PFSK-1 (cell line): Measurements from ENCODE around the gene TFPT.

Experiments
- FOXP2 ChIP-seq: optimal IDR thresholded peaks from 2 replicates; pipeline ENCODE3; 2011; ENCODE audit warnings: borderline replicate concordance, control low read depth, inconsistent platforms; ENCODE audit not compliant: insufficient read depth; ENCODE audit errors: extremely low read length, extremely low read depth
- POLR2AphosphoS5 ChIP-seq: IDR thresholded peaks from 2 replicates; pipeline ENCODE4 v1.6.1; 2012; ENCODE audit warnings: low read depth, mild to moderate bottlenecking, control low read depth, low read length, moderate library complexity
- SIN3A ChIP-seq: IDR thresholded peaks from 2 replicates; pipeline ENCODE4 v1.6.1; 2012; ENCODE audit warnings: mild to moderate bottlenecking, low read length, moderate library complexity, borderline replicate concordance; ENCODE audit not compliant: insufficient read depth
- TAF1 ChIP-seq: IDR thresholded peaks from 2 replicates; pipeline ENCODE4 v1.6.1; 2012; ENCODE audit warnings: low read length, control low read depth, borderline replicate concordance; ENCODE audit not compliant: insufficient read depth
- TF ChIP-seq, protein P1 (sequence below), 2 experiments: IDR thresholded peaks; 2 replicates each; pipeline versions ENCODE4 v1.6.1 to v1.8.0; 2011 to 2012; ENCODE audit warnings: low read depth in 2 of 2, low read length in 2 of 2, control low read depth in 1 of 2, inconsistent platforms in 1 of 2, mild to moderate bottlenecking in 1 of 2, moderate library complexity in 1 of 2; ENCODE audit not compliant: insufficient read depth in 1 of 2

DNA sequence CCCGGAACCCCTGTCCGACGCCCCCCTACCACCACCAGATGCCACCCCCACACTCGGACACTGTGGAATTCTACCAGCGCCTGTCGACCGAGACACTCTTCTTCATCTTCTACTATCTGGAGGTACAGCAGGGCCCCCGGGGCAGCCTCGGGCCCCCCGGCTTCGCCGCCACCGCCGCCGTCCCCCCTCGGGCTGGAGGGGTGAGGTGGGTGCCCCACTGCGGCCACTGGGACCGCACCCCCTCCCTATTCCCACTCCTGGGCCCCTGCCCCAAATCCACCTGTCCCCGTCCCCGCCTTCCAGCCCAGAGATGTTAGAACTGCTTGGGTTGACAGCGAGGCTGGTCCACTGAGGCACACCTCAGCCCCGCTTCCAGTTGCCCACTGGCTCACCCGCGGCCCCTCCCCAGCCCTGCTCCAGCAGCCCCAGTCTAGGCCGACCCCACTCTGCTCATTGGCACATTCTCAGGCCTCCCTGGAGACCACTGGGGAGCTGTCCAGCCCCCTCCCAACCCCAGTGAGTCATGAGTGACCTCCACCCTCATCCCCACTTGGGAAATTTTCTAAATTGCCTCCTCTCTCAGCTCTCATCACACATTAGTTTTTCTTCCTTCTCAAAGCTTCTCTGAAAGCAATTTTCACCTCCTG lies 37.5 kb upstream of the TFPT start:
- TF ChIP-seq, protein P1, sequence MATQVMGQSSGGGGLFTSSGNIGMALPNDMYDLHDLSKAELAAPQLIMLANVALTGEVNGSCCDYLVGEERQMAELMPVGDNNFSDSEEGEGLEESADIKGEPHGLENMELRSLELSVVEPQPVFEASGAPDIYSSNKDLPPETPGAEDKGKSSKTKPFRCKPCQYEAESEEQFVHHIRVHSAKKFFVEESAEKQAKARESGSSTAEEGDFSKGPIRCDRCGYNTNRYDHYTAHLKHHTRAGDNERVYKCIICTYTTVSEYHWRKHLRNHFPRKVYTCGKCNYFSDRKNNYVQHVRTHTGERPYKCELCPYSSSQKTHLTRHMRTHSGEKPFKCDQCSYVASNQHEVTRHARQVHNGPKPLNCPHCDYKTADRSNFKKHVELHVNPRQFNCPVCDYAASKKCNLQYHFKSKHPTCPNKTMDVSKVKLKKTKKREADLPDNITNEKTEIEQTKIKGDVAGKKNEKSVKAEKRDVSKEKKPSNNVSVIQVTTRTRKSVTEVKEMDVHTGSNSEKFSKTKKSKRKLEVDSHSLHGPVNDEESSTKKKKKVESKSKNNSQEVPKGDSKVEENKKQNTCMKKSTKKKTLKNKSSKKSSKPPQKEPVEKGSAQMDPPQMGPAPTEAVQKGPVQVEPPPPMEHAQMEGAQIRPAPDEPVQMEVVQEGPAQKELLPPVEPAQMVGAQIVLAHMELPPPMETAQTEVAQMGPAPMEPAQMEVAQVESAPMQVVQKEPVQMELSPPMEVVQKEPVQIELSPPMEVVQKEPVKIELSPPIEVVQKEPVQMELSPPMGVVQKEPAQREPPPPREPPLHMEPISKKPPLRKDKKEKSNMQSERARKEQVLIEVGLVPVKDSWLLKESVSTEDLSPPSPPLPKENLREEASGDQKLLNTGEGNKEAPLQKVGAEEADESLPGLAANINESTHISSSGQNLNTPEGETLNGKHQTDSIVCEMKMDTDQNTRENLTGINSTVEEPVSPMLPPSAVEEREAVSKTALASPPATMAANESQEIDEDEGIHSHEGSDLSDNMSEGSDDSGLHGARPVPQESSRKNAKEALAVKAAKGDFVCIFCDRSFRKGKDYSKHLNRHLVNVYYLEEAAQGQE (IDR thresholded peaks at IDR 0.05; ENCODE audit: insufficient read depth in 1 of 2, low read depth in 2 of 2, low read length in 2 of 2), result no peak
- TF ChIP-seq SIN3A, result no peak
- no peak for TF ChIP-seq TAF1
- TF ChIP-seq POLR2AphosphoS5, result 0 out of 2 replicates have a peak, but pooled peaks have one; percentile 8
- TF ChIP-seq FOXP2, result no peak
